ENCODE data around the gene ZNF701. TPM values are rescaled to one million over a fixed set of nuclear protein-coding genes. Genes with fewer than 3 reads are reported as not detected.

The ZNF701 gene
- total and polyA plus RNA-seq, 4 donors = 5.1 to 26.6 (median 10.9) TPM

Other genes starting within 250 kb of the ZNF701 start
- gene ZNF610, start 234.0 kb upstream of the ZNF701 start, total RNA-seq = 1 to 10 TPM; 2.2 to 3.2 TPM
- 1 to 10 TPM in 1 of 2 donors, under 1 TPM in 1; 0.50 to 1.6 TPM for gene ZNF610, start 234.0 kb upstream of the ZNF701 start, polyA plus RNA-seq
- gene ZNF880, start 200.4 kb upstream of the ZNF701 start, total RNA-seq = 10 to 100 TPM; 23.3 to 29.7 TPM
- gene ZNF880, start 200.4 kb upstream of the ZNF701 start, polyA plus RNA-seq = 10 to 100 TPM; 14.3 to 18.4 TPM
- 10 to 100 TPM; 24.4 to 32.1 TPM for gene ZNF528, start 172.4 kb upstream of the ZNF701 start, total RNA-seq
- 10 to 100 TPM in 1 of 2 donors, 1 to 10 TPM in 1; 3.4 to 15.9 TPM for gene ZNF528, start 172.4 kb upstream of the ZNF701 start, polyA plus RNA-seq
- 1 to 10 TPM in 1 of 2 donors, not detected in 1; 1.1 TPM for gene ZNF534, start 141.1 kb upstream of the ZNF701 start, total RNA-seq
- under 1 TPM in 1 of 2 donors, not detected in 1; 0.77 TPM for gene ZNF534, start 141.1 kb upstream of the ZNF701 start, polyA plus RNA-seq
- gene ZNF578, start 116.7 kb upstream of the ZNF701 start, total RNA-seq = 1 to 10 TPM; 2.5 to 3.8 TPM
- gene ZNF578, start 116.7 kb upstream of the ZNF701 start, polyA plus RNA-seq = 1 to 10 TPM in 1 of 2 donors, under 1 TPM in 1; 0.63 to 1.0 TPM
- 10 to 100 TPM; 19.2 to 36.4 TPM for gene ZNF808, start 42.6 kb upstream of the ZNF701 start, total RNA-seq
- gene ZNF808, start 42.6 kb upstream of the ZNF701 start, polyA plus RNA-seq = 1 to 10 TPM; 1.1 to 2.8 TPM
- gene ZNF83, start 68.1 kb downstream of the ZNF701 start, total RNA-seq = 10 to 100 TPM; 51.3 to 78.7 TPM
- 100 to 1,000 TPM in 1 of 2 donors, 10 to 100 TPM in 1; 38.4 to 144 TPM for gene ZNF83, start 68.1 kb downstream of the ZNF701 start, polyA plus RNA-seq
- gene ZNF611, start 164.8 kb downstream of the ZNF701 start, total RNA-seq = 10 to 100 TPM; 20.9 to 28.5 TPM
- gene ZNF611, start 164.8 kb downstream of the ZNF701 start, polyA plus RNA-seq = 1 to 10 TPM; 1.5 to 2.7 TPM
- gene ZNF600, start 216.5 kb downstream of the ZNF701 start, total RNA-seq = 10 to 100 TPM; 12.6 to 14.4 TPM
- 10 to 100 TPM in 1 of 2 donors, 1 to 10 TPM in 1; 1.1 to 14.8 TPM for gene ZNF600, start 216.5 kb downstream of the ZNF701 start, polyA plus RNA-seq